Measurements from ENCODE around the gene DHRS3. TPM values are rescaled to one million over a fixed set of nuclear protein-coding genes. Genes with fewer than 3 reads are reported as not detected.

Gene DHRS3
- total and polyA plus RNA-seq, 8 donors: 15.1 to 103 (median 58.2) TPM

- no peak overlapping the region for H3K4me3 ChIP-seq
- H3K27me3 ChIP-seq: no peaks in the 10 kb centered on the region
- no peaks in the 10 kb centered on the region for H3K9me3 ChIP-seq
- no peak overlapping the region for H3K27ac ChIP-seq
- TF ChIP-seq POLR2AphosphoS5 (IDR thresholded peaks at IDR 0.05) (no peak), EP300 (IDR thresholded peaks at IDR 0.05) (no peak), CTCF (IDR thresholded peaks at IDR 0.05) (no peak), POLR2A (IDR thresholded peaks at IDR 0.05) (no peak)
- 91 to 94% (median 93%) methylated on average over 5 of the region's 5 CpGs for WGBS, 5 donors
- peaks cover 52 to 94% (median 89%) of the 10 kb centered on the region in 4 donors for H3K36me3 ChIP-seq
- no peak for DNase-seq
- intact Hi-C loops (cut with DNase I; ENCODE audit: low total_unique reads): no loop called here
- peaks cover 0 to 7% (median 2%) of the 10 kb centered on the region in 4 donors for H3K4me1 ChIP-seq
These were observed 47.7 kb downstream of the DHRS3 start for GRCh38 chr1:12570291-12570690.

GRCh38 chr1:12568009-12568767 lies 49.8 kb downstream of the DHRS3 start:
- peak overlapping the region in 1 of 5 donors; percentile 8 for H3K27ac ChIP-seq
- peaks cover 0 to 13% (median 9%) of the 10 kb centered on the region in 4 donors for H3K4me1 ChIP-seq
- intact Hi-C loops (cut with DNase I; ENCODE audit: low total_unique reads): no loop called here
- H3K27me3 ChIP-seq: no peaks in the 10 kb centered on the region
- H3K4me3 ChIP-seq: no peak overlapping the region
- TF ChIP-seq EP300 (IDR thresholded peaks at IDR 0.05) (no peak), POLR2AphosphoS5 (IDR thresholded peaks at IDR 0.05) (no peak), CTCF (IDR thresholded peaks at IDR 0.05) (no peak), POLR2A (IDR thresholded peaks at IDR 0.05) (no peak)
- DNase-seq: no peak
- H3K36me3 ChIP-seq: peaks cover 37 to 73% (median 68%) of the 10 kb centered on the region in 4 donors
- 93 to 96% (median 95%) methylated on average over 12 to 14 of the region's 14 CpGs for WGBS, 5 donors
- peaks cover 5 to 16% (median 10%) of the 10 kb centered on the region in 4 donors for H3K9me3 ChIP-seq

GRCh38 chr1:12567288-12567819 lies 50.7 kb downstream of the DHRS3 start:
- no peak overlapping the region for H3K4me3 ChIP-seq
- peaks cover 0 to 12% (median 7%) of the 10 kb centered on the region in 4 donors for H3K4me1 ChIP-seq
- no peak for DNase-seq
- H3K27ac ChIP-seq: peak overlapping the region in 2 of 5 donors; percentile 8 to 12
- H3K36me3 ChIP-seq: peaks cover 30 to 65% (median 59%) of the 10 kb centered on the region in 4 donors
- 85 to 90% (median 87%) methylated on average over 8 to 9 of the region's 9 CpGs for WGBS, 5 donors
- peaks cover 6 to 25% (median 16%) of the 10 kb centered on the region in 4 donors for H3K9me3 ChIP-seq
- intact Hi-C loops (cut with DNase I; ENCODE audit: low total_unique reads): no loop called here
- TF ChIP-seq POLR2A (IDR thresholded peaks at IDR 0.05) (no peak), POLR2AphosphoS5 (IDR thresholded peaks at IDR 0.05) (no peak), CTCF (IDR thresholded peaks at IDR 0.05) (no peak), EP300 (IDR thresholded peaks at IDR 0.05) (no peak)
- H3K27me3 ChIP-seq: no peaks in the 10 kb centered on the region

- 70 to 83% (median 80%) methylated on average over 9 of the region's 9 CpGs for WGBS, 5 donors
These were observed 51.3 kb downstream of the DHRS3 start for GRCh38 chr1:12566484-12567287.

More at GRCh38 chr1:12566484-12567287, 51.3 kb downstream of the DHRS3 start:
- no peak overlapping the region for H3K4me3 ChIP-seq
- H3K27ac ChIP-seq: peak overlapping the region in 3 of 5 donors; percentile 8 to 12 (median 8)
- peaks cover 6 to 29% (median 18%) of the 10 kb centered on the region in 4 donors for H3K9me3 ChIP-seq
- TF ChIP-seq EP300 (IDR thresholded peaks at IDR 0.05): no peak
- TF ChIP-seq CTCF (IDR thresholded peaks at IDR 0.05): no peak
- TF ChIP-seq POLR2AphosphoS5 (IDR thresholded peaks at IDR 0.05): no peak
- no peak for TF ChIP-seq POLR2A (IDR thresholded peaks at IDR 0.05)
- intact Hi-C loops (cut with DNase I; ENCODE audit: low total_unique reads): no loop called here
- peaks cover 0 to 12% (median 7%) of the 10 kb centered on the region in 4 donors for H3K4me1 ChIP-seq
- H3K27me3 ChIP-seq: no peaks in the 10 kb centered on the region
- no peak for DNase-seq
- peaks cover 25 to 58% (median 53%) of the 10 kb centered on the region in 4 donors for H3K36me3 ChIP-seq
